Neutrophil (primary cell): ENCODE measurements around the gene ISY1.

ENCODE experiments used
- H3K27ac ChIP-seq: fragments of 200-600 bp; sonication (generic); 2 replicates; pipeline ENCODE4 v1.5.1; 2016; ENCODE audit warnings: mild to moderate bottlenecking, moderate library complexity
- H3K27me3 ChIP-seq: fragments of 200-600 bp; sonication (generic); 2 replicates; pipeline ENCODE4 v1.6.0; 2016; ENCODE audit warnings: mild to moderate bottlenecking
- H3K36me3 ChIP-seq: fragments of 200-600 bp; sonication (generic); 2 replicates; pipeline ENCODE4 v1.5.1; 2017
- H3K4me1 ChIP-seq, 2 experiments: fragments of 200-600 bp in 1 of 2; sonication (generic) in 1 of 2; 1 replicate in 1 of 2; 2 replicates in 1 of 2; pipeline versions ENCODE4 v1.5.1 to v1.6.1; 2013 to 2016; ENCODE audit warnings: low read depth in 1 of 2, low read length in 1 of 2, mild to moderate bottlenecking in 1 of 2, moderate library complexity in 1 of 2; ENCODE audit not compliant: control insufficient read depth in 1 of 2, insufficient read depth in 1 of 2
- H3K4me3 ChIP-seq, 2 experiments: fragments of 200-600 bp in 1 of 2; sonication (generic) in 1 of 2; 1 replicate in 1 of 2; 2 replicates in 1 of 2; pipeline ENCODE4 v1.5.1; 2013 to 2016; ENCODE audit warnings: low read depth in 1 of 2, low read length in 1 of 2, mild to moderate bottlenecking in 1 of 2, moderate library complexity in 1 of 2
- H3K9me3 ChIP-seq: fragments of 200-600 bp; sonication (generic); 2 replicates; pipeline ENCODE4 v1.5.1; 2016
- TF ChIP-seq, protein P1 (sequence below): fragments of 200-600 bp; sonication (generic); IDR thresholded peaks from 2 replicates; pipeline ENCODE4 v1.5.1; 2016; ENCODE audit warnings: antibody characterized with exemption

ISY1 gene

DNA sequence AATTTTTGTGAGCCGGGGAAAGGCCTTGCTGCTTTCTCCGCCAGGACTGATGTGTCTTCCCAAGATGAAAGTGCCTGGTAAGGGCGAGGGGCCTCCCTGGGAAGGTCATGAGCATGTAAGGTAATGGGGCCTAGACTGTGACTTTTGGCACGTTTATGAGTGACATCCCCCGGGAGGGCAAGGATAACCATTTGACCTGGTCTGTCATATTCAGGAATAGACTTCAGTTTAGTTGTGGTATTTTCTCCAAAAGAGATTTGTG lies 23.5 kb upstream of the ISY1 start:
- Histone ChIP-seq H3K9me3 (no peaks in the 10 kb centered on the region), H3K4me1 (peaks cover 47 to 53% of the 10 kb centered on the region in 2 experiments), H3K27me3 (no peaks in the 10 kb centered on the region), H3K36me3 (peaks cover 3% of the 10 kb centered on the region), H3K27ac (peak overlapping the region; percentile 98), H3K4me3 (peak overlapping the region; percentile 98 to 99)
- TF ChIP-seq, protein P1, sequence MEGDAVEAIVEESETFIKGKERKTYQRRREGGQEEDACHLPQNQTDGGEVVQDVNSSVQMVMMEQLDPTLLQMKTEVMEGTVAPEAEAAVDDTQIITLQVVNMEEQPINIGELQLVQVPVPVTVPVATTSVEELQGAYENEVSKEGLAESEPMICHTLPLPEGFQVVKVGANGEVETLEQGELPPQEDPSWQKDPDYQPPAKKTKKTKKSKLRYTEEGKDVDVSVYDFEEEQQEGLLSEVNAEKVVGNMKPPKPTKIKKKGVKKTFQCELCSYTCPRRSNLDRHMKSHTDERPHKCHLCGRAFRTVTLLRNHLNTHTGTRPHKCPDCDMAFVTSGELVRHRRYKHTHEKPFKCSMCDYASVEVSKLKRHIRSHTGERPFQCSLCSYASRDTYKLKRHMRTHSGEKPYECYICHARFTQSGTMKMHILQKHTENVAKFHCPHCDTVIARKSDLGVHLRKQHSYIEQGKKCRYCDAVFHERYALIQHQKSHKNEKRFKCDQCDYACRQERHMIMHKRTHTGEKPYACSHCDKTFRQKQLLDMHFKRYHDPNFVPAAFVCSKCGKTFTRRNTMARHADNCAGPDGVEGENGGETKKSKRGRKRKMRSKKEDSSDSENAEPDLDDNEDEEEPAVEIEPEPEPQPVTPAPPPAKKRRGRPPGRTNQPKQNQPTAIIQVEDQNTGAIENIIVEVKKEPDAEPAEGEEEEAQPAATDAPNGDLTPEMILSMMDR: no peak

DNA sequence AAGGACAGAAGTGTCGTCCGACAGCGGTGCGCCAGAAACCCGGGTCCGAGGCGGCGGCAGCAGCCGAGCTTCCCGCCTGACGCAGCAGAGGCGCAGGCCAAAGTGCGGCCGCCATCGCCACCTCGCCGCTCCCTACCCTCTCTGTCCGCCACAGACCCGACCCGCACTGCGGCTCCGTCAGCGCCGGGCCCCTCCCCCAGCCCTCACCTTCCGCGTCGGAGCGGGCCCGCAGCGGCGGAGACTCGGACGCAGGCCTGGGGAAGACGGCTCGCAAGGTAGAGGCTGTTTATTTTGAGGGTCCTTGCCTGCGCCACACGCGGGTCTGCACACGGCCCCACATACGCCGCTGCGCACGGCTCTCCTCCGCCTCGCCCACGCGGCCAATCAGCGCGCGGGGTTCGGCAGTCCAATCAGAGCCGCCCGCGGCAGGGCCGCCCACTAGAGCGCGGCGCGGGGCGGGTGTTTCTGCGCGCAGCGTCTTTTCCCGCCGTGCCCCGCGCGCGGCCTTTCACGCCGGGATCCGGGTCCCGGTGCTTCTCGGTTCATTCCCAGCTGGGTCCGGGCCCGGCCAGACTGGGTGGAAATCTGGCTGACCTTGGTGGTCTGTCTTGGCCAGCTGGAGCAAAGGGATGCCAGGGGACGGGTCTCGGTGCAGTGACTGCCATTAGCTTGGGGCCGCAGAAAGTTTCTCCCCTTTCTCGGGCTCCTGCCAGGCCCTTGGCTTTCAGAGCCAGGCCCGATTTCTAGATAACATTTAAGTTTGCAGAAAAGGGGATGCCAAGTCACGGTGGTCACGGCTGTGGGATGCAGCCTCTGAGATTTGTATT lies 22.9 kb upstream of the ISY1 start, which contains the start of gene CNBP:
CNBP (minus strand) TSS at position 328 of the 827 bp plus-strand sequence. CDS start 12,139 bp downstream, outside the sequence.
- H3K36me3 ChIP-seq: peaks cover 9% of the 10 kb centered on the region
- peak within 1 kb of the TSS; percentile 98 to 99 for H3K4me3 ChIP-seq
- no peaks in the 10 kb centered on the region for H3K9me3 ChIP-seq
- H3K27ac ChIP-seq: peak within 1 kb of the TSS; percentile 98
- TF ChIP-seq, protein P1: peak; percentile 32
- H3K27me3 ChIP-seq: no peaks in the 10 kb centered on the region
- H3K4me1 ChIP-seq: peaks cover 49 to 53% of the 10 kb centered on the region in 2 experiments

DNA sequence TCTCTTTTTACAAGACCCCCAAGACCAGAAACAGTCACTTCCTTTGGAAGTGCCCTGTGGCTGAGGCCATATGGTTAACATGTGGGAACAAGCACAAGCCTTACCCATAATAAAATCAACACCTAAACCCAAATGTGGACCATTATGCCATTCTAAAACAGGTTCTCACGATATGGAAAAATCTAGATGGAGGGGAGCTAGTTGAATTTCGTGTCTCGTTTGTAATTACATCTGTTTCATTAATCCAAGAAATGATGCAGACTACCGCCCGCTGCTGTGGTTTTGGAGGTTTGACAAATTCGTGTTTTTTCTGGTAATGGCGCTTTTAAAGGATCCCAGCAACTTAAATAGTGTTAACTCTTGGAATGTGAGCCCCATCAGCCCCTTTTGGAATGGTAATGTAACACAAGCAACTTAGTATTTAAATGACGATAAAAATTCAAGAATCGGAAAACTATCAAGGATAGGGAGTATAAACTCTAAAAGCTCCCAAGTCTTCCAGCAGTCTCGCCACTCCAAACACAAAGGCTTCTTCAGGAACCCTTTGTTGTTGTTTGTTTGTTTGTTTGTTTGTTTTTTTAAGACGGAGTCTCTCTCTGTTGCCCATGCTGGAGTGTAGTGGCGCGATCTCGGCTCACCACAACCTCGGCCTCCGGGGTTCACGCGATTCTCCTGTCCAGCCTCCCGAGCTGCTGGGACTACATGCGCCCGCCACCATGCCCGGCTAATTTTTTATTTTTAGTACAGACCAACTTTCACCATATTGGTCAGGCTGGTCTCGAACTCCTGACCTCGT lies 21.7 kb upstream of the ISY1 start:
- peak overlapping the region; percentile 98 to 99 for H3K4me3 ChIP-seq
- no peaks in the 10 kb centered on the region for H3K9me3 ChIP-seq
- no peaks in the 10 kb centered on the region for H3K27me3 ChIP-seq
- peaks cover 18% of the 10 kb centered on the region for H3K36me3 ChIP-seq
- TF ChIP-seq, protein P1: no peak
- H3K4me1 ChIP-seq: peaks cover 49 to 51% of the 10 kb centered on the region in 2 experiments
- peak overlapping the region; percentile 98 for H3K27ac ChIP-seq

DNA sequence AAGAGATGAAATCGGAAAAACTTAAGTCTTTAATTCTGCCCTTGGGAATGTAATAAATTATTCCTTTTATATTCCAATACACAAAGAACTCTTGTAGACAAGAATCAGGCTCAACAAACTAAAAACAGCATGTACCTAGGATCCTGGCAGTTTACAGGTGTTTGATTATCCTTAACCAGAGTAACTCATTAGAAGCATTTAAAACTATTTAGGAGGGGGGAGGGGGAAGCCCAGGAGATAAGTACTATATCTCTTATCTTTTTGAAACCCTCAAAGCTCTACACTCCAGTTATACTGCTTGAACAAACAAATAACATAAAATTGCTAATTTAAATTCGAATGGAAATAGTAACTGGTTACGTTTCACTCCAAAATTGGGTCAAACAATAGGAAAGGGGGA lies 21.0 kb upstream of the ISY1 start:
- Histone ChIP-seq H3K9me3 (no peaks in the 10 kb centered on the region), H3K36me3 (peaks cover 25% of the 10 kb centered on the region), H3K4me3 (peak overlapping the region; percentile 98 to 99), H3K4me1 (peaks cover 44 to 48% of the 10 kb centered on the region in 2 experiments), H3K27ac (peak overlapping the region; percentile 98), H3K27me3 (no peaks in the 10 kb centered on the region)
- TF ChIP-seq, protein P1: no peak

DNA sequence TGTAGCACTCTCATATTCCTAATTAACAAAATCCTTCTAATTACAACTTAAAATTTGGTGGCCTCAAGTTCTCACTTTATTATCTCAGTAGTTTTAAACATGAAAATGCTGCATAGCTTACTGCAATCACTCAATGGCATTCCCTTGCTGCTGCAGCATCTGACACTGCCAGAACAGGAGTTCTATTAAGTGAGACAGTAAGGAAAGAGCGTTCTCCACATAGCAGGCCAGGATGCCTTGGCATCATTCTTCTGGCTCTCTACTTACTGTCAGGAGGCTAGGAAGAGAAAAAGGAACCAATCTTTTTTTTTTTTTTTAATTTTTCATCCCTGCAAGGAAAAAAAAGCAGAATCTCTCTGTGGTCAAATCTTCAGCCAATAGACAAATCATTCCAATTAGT lies 19.6 kb upstream of the ISY1 start:
- Histone ChIP-seq H3K4me1 (peaks cover 44 to 50% of the 10 kb centered on the region in 2 experiments), H3K27ac (peak overlapping the region; percentile 63), H3K9me3 (no peaks in the 10 kb centered on the region), H3K4me3 (no peak overlapping the region), H3K36me3 (peaks cover 26% of the 10 kb centered on the region), H3K27me3 (no peaks in the 10 kb centered on the region)
- TF ChIP-seq, protein P1: no peak
